Neural crest cell (in vitro differentiated cells): ENCODE measurements around the gene COL24A1. TPM values are rescaled to one million over a fixed set of nuclear protein-coding genes. Genes with fewer than 3 reads are reported as not detected.

Experiments used
- DNase-seq: peaks from one replicate; pipeline ENCODE4 v3.0.0; 2021; ENCODE audit warnings: low read depth, mixed read lengths, low spot score
- H3K27ac Mint-ChIP-seq: one replicate; pipeline ENCODE4 v1.8.0; 2021; ENCODE audit warnings: mild to moderate bottlenecking, mixed read lengths; ENCODE audit not compliant: unreplicated experiment
- H3K27me3 Mint-ChIP-seq: 2 replicates; pipeline ENCODE4 v1.8.0; 2021; ENCODE audit warnings: low read depth, mild to moderate bottlenecking, mixed read lengths
- H3K36me3 Mint-ChIP-seq: 2 replicates; pipeline ENCODE4 v1.8.0; 2021; ENCODE audit warnings: low read depth, mild to moderate bottlenecking, mixed read lengths
- H3K4me1 Mint-ChIP-seq: 2 replicates; pipeline ENCODE4 v1.8.0; 2021; ENCODE audit warnings: mixed read lengths
- H3K4me3 Mint-ChIP-seq: one replicate; pipeline ENCODE4 v1.8.0; 2021; ENCODE audit warnings: mild to moderate bottlenecking, mixed read lengths
- H3K9me3 Mint-ChIP-seq: 2 replicates; pipeline ENCODE4 v1.8.0; 2021; ENCODE audit warnings: mixed read lengths
- CTCF ChIP-seq: fragments of 200-600 bp; sonication (generic); conservative IDR thresholded peaks from 2 replicates; pipeline ENCODE4 v1.5.0; 2021; ENCODE audit warnings: antibody characterized with exemption, mild to moderate bottlenecking
- total RNA-seq: library from RNA; stranded (reverse); gene quantifications from 2 replicates; pipeline ENCODE4 v1.2.1, GENCODE V29; 2021

Gene COL24A1
- total RNA-seq, 1 donor from 2014 or later, result 0.35 TPM

- Mint-ChIP-seq H3K27ac (no peak overlapping the region), H3K27me3 (no peaks in the 10 kb centered on the region), H3K36me3 (no peaks in the 10 kb centered on the region), H3K4me1 (no peaks in the 10 kb centered on the region), H3K9me3 (no peaks in the 10 kb centered on the region), H3K4me3 (no peak overlapping the region)
- DNase-seq, result no peak
- no peak for TF ChIP-seq CTCF
These were observed 88.9 kb downstream of the COL24A1 start for GRCh38 chr1:86067626-86068025.

- H3K4me1 Mint-ChIP-seq, result no peaks in the 10 kb centered on the region
- H3K27me3 Mint-ChIP-seq, result no peaks in the 10 kb centered on the region
- H3K36me3 Mint-ChIP-seq, result no peaks in the 10 kb centered on the region
- no peak overlapping the region for H3K4me3 Mint-ChIP-seq
- H3K9me3 Mint-ChIP-seq, result no peaks in the 10 kb centered on the region
- no peak for DNase-seq
- TF ChIP-seq CTCF, result no peak
- no peak overlapping the region for H3K27ac Mint-ChIP-seq
These were observed 91.7 kb downstream of the COL24A1 start for GRCh38 chr1:86064899-86065298.

- no peaks in the 10 kb centered on the region for H3K4me1 Mint-ChIP-seq
- H3K27me3 Mint-ChIP-seq, result no peaks in the 10 kb centered on the region
- no peaks in the 10 kb centered on the region for H3K9me3 Mint-ChIP-seq
- no peaks in the 10 kb centered on the region for H3K36me3 Mint-ChIP-seq
- no peak for DNase-seq
- TF ChIP-seq CTCF, result no peak
- H3K4me3 Mint-ChIP-seq, result no peak overlapping the region
- H3K27ac Mint-ChIP-seq, result no peak overlapping the region
These were observed 92.9 kb downstream of the COL24A1 start for GRCh38 chr1:86063721-86064120.

- TF ChIP-seq CTCF, result no peak
- no peak for DNase-seq
- H3K4me3 Mint-ChIP-seq, result no peak overlapping the region
- no peaks in the 10 kb centered on the region for H3K36me3 Mint-ChIP-seq
- H3K27me3 Mint-ChIP-seq, result no peaks in the 10 kb centered on the region
- no peak overlapping the region for H3K27ac Mint-ChIP-seq
- H3K4me1 Mint-ChIP-seq, result no peaks in the 10 kb centered on the region
- H3K9me3 Mint-ChIP-seq, result no peaks in the 10 kb centered on the region
These were observed 94.1 kb downstream of the COL24A1 start for GRCh38 chr1:86062453-86062852.

- no peaks in the 10 kb centered on the region for H3K36me3 Mint-ChIP-seq
- no peaks in the 10 kb centered on the region for H3K9me3 Mint-ChIP-seq
- no peak for TF ChIP-seq CTCF
- DNase-seq, result no peak
- H3K27ac Mint-ChIP-seq, result no peak overlapping the region
- H3K4me1 Mint-ChIP-seq, result no peaks in the 10 kb centered on the region
- H3K4me3 Mint-ChIP-seq, result no peak overlapping the region
- H3K27me3 Mint-ChIP-seq, result no peaks in the 10 kb centered on the region
These were observed 95.0 kb downstream of the COL24A1 start for GRCh38 chr1:86061551-86061990.

GRCh38 chr1:86054396-86054795 is 102.2 kb downstream of the COL24A1 start:
- Mint-ChIP-seq H3K27me3 (no peaks in the 10 kb centered on the region), H3K27ac (no peak overlapping the region), H3K4me3 (no peak overlapping the region), H3K4me1 (no peaks in the 10 kb centered on the region), H3K36me3 (no peaks in the 10 kb centered on the region), H3K9me3 (no peaks in the 10 kb centered on the region)
- no peak for TF ChIP-seq CTCF
- DNase-seq, result no peak
